Bone marrow (tissue), 2 donors: Measurements from ENCODE around the gene CTNNA3.

ENCODE experiments used
- DNase-seq, 2 donors: peaks; one replicate each; lab custom pipeline; 2025; lab: John Stamatoyannopoulos, UW

CTNNA3 gene

GRCh38 chr10:67665491-67665890 is 30.5 kb downstream of the CTNNA3 start:
- no peak for DNase-seq

GRCh38 chr10:67664942-67665341 is 31.1 kb downstream of the CTNNA3 start:
- DNase-seq = no peak

GRCh38 chr10:67663449-67664087 is 32.4 kb downstream of the CTNNA3 start:
- no peak for DNase-seq

- DNase-seq = no peak
Measured at GRCh38 chr10:67662415-67662814, 33.6 kb downstream of the CTNNA3 start.

GRCh38 chr10:67659497-67659896 is 36.5 kb downstream of the CTNNA3 start:
- no peak for DNase-seq

- no peak for DNase-seq
Measured at GRCh38 chr10:67657775-67658174, 38.2 kb downstream of the CTNNA3 start.

GRCh38 chr10:67650558-67650957 is 45.4 kb downstream of the CTNNA3 start:
- DNase-seq = no peak

GRCh38 chr10:67648613-67649229 is 47.3 kb downstream of the CTNNA3 start:
- DNase-seq = no peak

GRCh38 chr10:67630904-67631303 is 65.1 kb downstream of the CTNNA3 start:
- no peak for DNase-seq

GRCh38 chr10:67629461-67629971 is 66.5 kb downstream of the CTNNA3 start:
- DNase-seq = no peak

- DNase-seq = no peak
Measured at GRCh38 chr10:67622984-67623383, 73.0 kb downstream of the CTNNA3 start.

GRCh38 chr10:67622511-67622910 is 73.5 kb downstream of the CTNNA3 start:
- DNase-seq = no peak

GRCh38 chr10:67621834-67622233 is 74.2 kb downstream of the CTNNA3 start:
- no peak for DNase-seq

- no peak for DNase-seq
Measured at GRCh38 chr10:67618116-67618515, 77.9 kb downstream of the CTNNA3 start.

GRCh38 chr10:67612577-67613537 is 83.1 kb downstream of the CTNNA3 start:
- no peak for DNase-seq

- DNase-seq = no peak
Measured at GRCh38 chr10:67612176-67612575, 83.8 kb downstream of the CTNNA3 start.

GRCh38 chr10:67609996-67610793 is 85.8 kb downstream of the CTNNA3 start:
- no peak for DNase-seq

GRCh38 chr10:67608001-67608400 is 88.0 kb downstream of the CTNNA3 start:
- DNase-seq = no peak

- DNase-seq = no peak
Measured at GRCh38 chr10:67607472-67607871, 88.5 kb downstream of the CTNNA3 start.

GRCh38 chr10:67606572-67606971 is 89.4 kb downstream of the CTNNA3 start:
- DNase-seq = no peak

- DNase-seq = no peak
Measured at GRCh38 chr10:67603701-67604100, 92.3 kb downstream of the CTNNA3 start.

- DNase-seq = no peak
Measured at GRCh38 chr10:67603086-67603485, 92.9 kb downstream of the CTNNA3 start.
